Keratinocyte (primary cell): ENCODE data around the gene KLK7. TPM values are rescaled to one million over a fixed set of nuclear protein-coding genes. Genes with fewer than 3 reads are reported as not detected.

ENCODE experiments used
- DNase-seq: peaks from one replicate; pipeline ENCODE4 v3.0.0-alpha.2; 2011; ENCODE audit warnings: low read depth, missing footprints, low spot score
- FAIRE-seq: peaks from 2 replicates; lab custom pipeline; 2011; peaks lifted over from hg19 to GRCh38; lab: Jason Lieb, UNC
- H2AFZ ChIP-seq: 2 replicates; pipeline ENCODE4 v1.6.0; 2012; ENCODE audit warnings: low read length, control low read depth, inconsistent platforms; ENCODE audit not compliant: control insufficient read depth
- H3K27ac ChIP-seq: 2 replicates; pipeline ENCODE4 v1.5.1; 2011; ENCODE audit warnings: low read length; ENCODE audit not compliant: control insufficient read depth, insufficient read depth
- H3K27me3 ChIP-seq: 3 replicates; pipeline ENCODE4 v1.6.0; 2011; ENCODE audit warnings: low read length; ENCODE audit not compliant: control insufficient read depth, insufficient read depth; ENCODE audit errors: extremely low read depth
- H3K36me3 ChIP-seq, 2 experiments: 2 replicates in 1 of 2; 3 replicates in 1 of 2; pipeline ENCODE4 v1.5.1; 2011; ENCODE audit warnings: low read length in 2 of 2, mild to moderate bottlenecking in 1 of 2; ENCODE audit not compliant: control insufficient read depth in 2 of 2, insufficient read depth in 2 of 2; ENCODE audit errors: extremely low read depth in 1 of 2
- H3K4me1 ChIP-seq: 3 replicates; pipeline ENCODE4 v1.5.1; 2011; ENCODE audit warnings: low read length; ENCODE audit not compliant: control insufficient read depth, insufficient read depth; ENCODE audit errors: extremely low read depth
- H3K4me2 ChIP-seq: 3 replicates; pipeline ENCODE4 v1.6.0; 2011; ENCODE audit warnings: low read depth, low read length; ENCODE audit not compliant: control insufficient read depth, insufficient read depth; ENCODE audit errors: extremely low read depth
- H3K4me3 ChIP-seq, 3 experiments: fragments of 200-600 bp in 1 of 3; sonication (generic) in 1 of 3; 2 replicates in 2 of 3; 3 replicates in 1 of 3; pipeline ENCODE4 v1.5.1; 2011 to 2016; ENCODE audit warnings: low read length in 3 of 3, mild to moderate bottlenecking in 3 of 3, control low read depth in 2 of 3, inconsistent platforms in 1 of 3, low read depth in 1 of 3, mixed read lengths in 1 of 3, mixed run types in 1 of 3, moderate library complexity in 1 of 3; ENCODE audit not compliant: control insufficient read depth in 2 of 3, insufficient read depth in 2 of 3; ENCODE audit errors: extremely low read depth in 1 of 3
- H3K79me2 ChIP-seq: 2 replicates; pipeline ENCODE4 v1.6.0; 2012; ENCODE audit warnings: low read length; ENCODE audit not compliant: control insufficient read depth, insufficient read depth
- H3K9ac ChIP-seq: 3 replicates; pipeline ENCODE4 v1.6.0; 2011; ENCODE audit warnings: low read length; ENCODE audit not compliant: control insufficient read depth, insufficient read depth; ENCODE audit errors: extremely low read depth
- H3K9me1 ChIP-seq: 3 replicates; pipeline ENCODE4 v1.6.0; 2011; ENCODE audit warnings: low read length; ENCODE audit not compliant: control insufficient read depth, insufficient read depth; ENCODE audit errors: extremely low read depth
- H3K9me3 ChIP-seq: 2 replicates; pipeline ENCODE4 v1.5.1; 2012; ENCODE audit warnings: low read depth, low read length; ENCODE audit not compliant: control insufficient read depth
- H4K20me1 ChIP-seq: 3 replicates; pipeline ENCODE4 v1.6.0; 2011; ENCODE audit warnings: low read length; ENCODE audit not compliant: control insufficient read depth, insufficient read depth; ENCODE audit errors: extremely low read depth
- CTCF ChIP-seq, 3 experiments: IDR thresholded peaks in 1 of 3; conservative IDR thresholded peaks in 1 of 3; optimal IDR thresholded peaks in 1 of 3; 2 replicates in 2 of 3; 3 replicates in 1 of 3; pipeline versions ENCODE3 to v1.5.1; 2011; ENCODE audit warnings: low read length in 3 of 3, mild to moderate bottlenecking in 3 of 3, moderate library complexity in 2 of 3, control low read depth in 1 of 3, inconsistent platforms in 1 of 3; ENCODE audit not compliant: insufficient read depth in 2 of 3; ENCODE audit errors: extremely low read depth in 1 of 3
- EZH2 ChIP-seq: IDR thresholded peaks from one replicate; pipeline ENCODE4 v1.6.1; 2012; ENCODE audit warnings: inconsistent platforms, mild to moderate bottlenecking, low read length, moderate library complexity
- dilution Hi-C: fragments of 300-500 bp; cut with MboI; formaldehyde crosslinking; loops from one replicate; pipeline ENCODE4 v1.7.0; 2020; ENCODE audit warnings: low sequenced_read_pairs; ENCODE audit not compliant: extremely low pct_ligation_motif_present
- polyA plus RNA-seq, 5 experiments: library from polyadenylated mRNA; depleted of rRNA in 3 of 5; stranded (reverse) in 3 of 5; stranded (forward) in 1 of 5; unstranded in 1 of 5; fragments of >200 nt; gene quantifications; 1 replicate in 1 of 5; 2 replicates in 3 of 5; 3 replicates in 1 of 5; pipeline versions ENCODE4 v1.2.1 to v1.2.3, GENCODE V29; 2011 to 2012; ENCODE audit warnings: missing spikeins in 2 of 5, low read depth in 1 of 5, low replicate concordance in 1 of 5

Gene KLK7
- polyA plus RNA-seq, 1 donor (not counting 4 experiments of a cell fraction or from before 2014, with no cell fraction given), result 29.2 TPM

GRCh38 chr19:51029718-51030117, 46.0 kb upstream of the KLK7 start:
- no peak for FAIRE-seq
- dilution Hi-C loops, result no loop called here
- no peak overlapping the region for H3K27ac ChIP-seq

DNA sequence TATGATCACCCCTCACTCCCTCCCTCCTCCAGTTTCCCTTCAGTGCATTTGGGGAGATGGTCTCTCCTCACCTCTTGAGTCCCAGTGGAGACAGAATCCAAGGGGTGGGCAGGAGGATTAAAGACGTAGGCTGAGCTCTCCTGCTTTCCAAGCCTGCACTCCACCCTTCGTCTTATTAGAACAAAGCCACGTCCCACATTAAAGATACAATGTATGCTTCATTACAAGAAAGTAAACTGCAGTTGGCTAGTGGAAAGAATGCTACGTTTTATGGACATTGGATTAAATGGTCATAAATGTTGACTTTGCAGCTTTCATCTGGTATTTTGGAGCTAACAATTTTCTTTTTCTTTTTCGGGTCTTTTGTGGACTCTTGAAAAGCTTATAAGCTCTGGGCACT, 44.2 kb upstream of the KLK7 start:
- Histone ChIP-seq H3K4me3 (no peak overlapping the region), H3K9me1 (no peaks in the 10 kb centered on the region), H2AFZ (no peak overlapping the region), H3K4me2 (no peak overlapping the region), H4K20me1 (no peaks in the 10 kb centered on the region), H3K27ac (no peak overlapping the region), H3K9me3 (no peaks in the 10 kb centered on the region), H3K9ac (no peak overlapping the region), H3K36me3 (peaks cover 0 to 2% of the 10 kb centered on the region in 2 experiments), H3K79me2 (no peaks in the 10 kb centered on the region), H3K27me3 (peaks cover 11% of the 10 kb centered on the region), H3K4me1 (peaks cover 18% of the 10 kb centered on the region)
- DNase-seq (no peak), FAIRE-seq (no peak)
- TF ChIP-seq EZH2 (no peak), CTCF (optimal IDR thresholded peaks at IDR 0.05 in 1 of 3, IDR thresholded peaks at IDR 0.05 in 1 of 3, conservative IDR thresholded peaks at IDR 0.05 in 1 of 3; ENCODE audit: extremely low read depth in 1 of 3, insufficient read depth in 2 of 3, low read length in 3 of 3) (no peak)
- dilution Hi-C loops, result no loop called here

More at GRCh38 chr19:51029718-51030117, 46.0 kb upstream of the KLK7 start:
- no peaks in the 10 kb centered on the region for H3K36me3 ChIP-seq
- peaks cover 12% of the 10 kb centered on the region for H3K27me3 ChIP-seq
- H3K4me2 ChIP-seq, result no peak overlapping the region
- H3K9me3 ChIP-seq, result no peaks in the 10 kb centered on the region
- DNase-seq, result no peak
- H4K20me1 ChIP-seq, result no peaks in the 10 kb centered on the region
- no peak overlapping the region for H2AFZ ChIP-seq
- H3K4me3 ChIP-seq, result no peak overlapping the region
- H3K4me1 ChIP-seq, result peaks cover 18% of the 10 kb centered on the region
- TF ChIP-seq CTCF (optimal IDR thresholded peaks at IDR 0.05 in 1 of 3, IDR thresholded peaks at IDR 0.05 in 1 of 3, conservative IDR thresholded peaks at IDR 0.05 in 1 of 3; ENCODE audit: extremely low read depth in 1 of 3, insufficient read depth in 2 of 3, low read length in 3 of 3), result no peak
- TF ChIP-seq EZH2, result no peak
- H3K79me2 ChIP-seq, result no peaks in the 10 kb centered on the region
- no peaks in the 10 kb centered on the region for H3K9me1 ChIP-seq
- H3K9ac ChIP-seq, result no peak overlapping the region
